ENCODE data around the gene MRPL11. TPM values are rescaled to one million over a fixed set of nuclear protein-coding genes. Genes with fewer than 3 reads are reported as not detected.

Gene MRPL11
- total and polyA plus RNA-seq, 8 donors = 18.8 to 66.8 (median 40.6) TPM

GRCh38 chr11:66477263-66478201, 38.9 kb upstream of the MRPL11 start:
- no peak overlapping the region for H3K27ac ChIP-seq
- H3K27me3 ChIP-seq = no peaks in the 10 kb centered on the region
- no peak overlapping the region for H3K4me3 ChIP-seq
- peaks cover 0 to 29% (median 21%) of the 10 kb centered on the region in 4 donors for H3K4me1 ChIP-seq
- intact Hi-C loops (cut with DNase I; ENCODE audit: low total_unique reads) = no loop called here
- TF ChIP-seq POLR2A (IDR thresholded peaks at IDR 0.05) (no peak), POLR2AphosphoS5 (IDR thresholded peaks at IDR 0.05) (no peak), EP300 (IDR thresholded peaks at IDR 0.05) (no peak), CTCF (IDR thresholded peaks at IDR 0.05) (no peak)
- WGBS, 5 donors = 86 to 92% (median 88%) methylated on average over 8 to 11 of the region's 11 CpGs
- peak in 1 of 2 donors; percentile 2 for DNase-seq
- H3K9me3 ChIP-seq = no peaks in the 10 kb centered on the region
- H3K36me3 ChIP-seq = peaks cover 19 to 47% (median 42%) of the 10 kb centered on the region in 4 donors

- H3K36me3 ChIP-seq = peaks cover 23 to 51% (median 46%) of the 10 kb centered on the region in 4 donors
These were observed 38.2 kb upstream of the MRPL11 start for GRCh38 chr11:66476841-66477251.

DNA sequence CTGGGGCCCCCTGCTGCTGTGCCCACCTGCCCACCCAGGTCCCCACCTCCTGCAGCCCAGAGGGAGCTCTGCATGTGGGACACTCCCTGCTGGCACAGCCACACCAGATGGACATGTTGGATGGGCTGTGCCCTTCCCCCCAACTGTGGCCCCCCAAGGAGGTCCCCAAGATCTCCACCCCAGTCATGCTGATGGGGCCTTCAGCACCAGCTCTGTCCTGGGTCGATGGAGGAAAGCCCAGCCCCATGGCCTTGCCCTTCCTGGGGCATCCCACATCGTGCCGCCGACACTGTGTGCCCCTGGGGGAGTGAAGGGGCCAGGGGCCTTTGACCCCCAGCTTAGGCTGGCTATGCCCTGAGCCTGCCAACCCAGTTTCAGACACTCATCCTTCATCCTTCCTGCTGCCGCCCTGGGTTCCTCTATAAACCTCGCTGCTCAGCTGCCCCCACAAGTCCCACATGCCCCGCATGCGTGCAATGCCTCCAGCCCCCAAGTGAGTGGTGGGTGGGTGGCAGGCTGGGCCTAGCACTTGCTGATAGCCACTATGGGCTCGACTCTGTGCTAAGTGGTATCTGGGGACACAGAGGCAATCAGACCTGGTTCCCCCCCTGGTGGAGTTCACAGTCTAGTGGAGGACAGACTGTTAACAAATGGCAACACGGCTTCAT, 37.7 kb upstream of the MRPL11 start:
- Histone ChIP-seq H3K9me3 (no peaks in the 10 kb centered on the region), H3K4me3 (no peak overlapping the region), H3K4me1 (peaks cover 0 to 26% (median 19%) of the 10 kb centered on the region in 4 donors), H3K27me3 (no peaks in the 10 kb centered on the region), H3K36me3 (peaks cover 23 to 56% (median 51%) of the 10 kb centered on the region in 4 donors), H3K27ac (no peak overlapping the region)
- peak in 1 of 2 donors; percentile 1 for DNase-seq
- 78 to 87% (median 81%) methylated on average over 7 to 10 of the region's 10 CpGs for WGBS, 5 donors
- TF ChIP-seq POLR2A (IDR thresholded peaks at IDR 0.05) (no peak), CTCF (IDR thresholded peaks at IDR 0.05) (no peak), EP300 (IDR thresholded peaks at IDR 0.05) (no peak), POLR2AphosphoS5 (IDR thresholded peaks at IDR 0.05) (no peak)
- intact Hi-C loops (cut with DNase I; ENCODE audit: low total_unique reads) = no loop called here

More at GRCh38 chr11:66476841-66477251, 38.2 kb upstream of the MRPL11 start:
- TF ChIP-seq POLR2A (IDR thresholded peaks at IDR 0.05) (no peak), CTCF (IDR thresholded peaks at IDR 0.05) (no peak), EP300 (IDR thresholded peaks at IDR 0.05) (no peak), POLR2AphosphoS5 (IDR thresholded peaks at IDR 0.05) (no peak)
- Histone ChIP-seq H3K27me3 (no peaks in the 10 kb centered on the region), H3K27ac (no peak overlapping the region), H3K9me3 (no peaks in the 10 kb centered on the region), H3K4me1 (peaks cover 0 to 29% (median 21%) of the 10 kb centered on the region in 4 donors), H3K4me3 (no peak overlapping the region)
- intact Hi-C loops (cut with DNase I; ENCODE audit: low total_unique reads) = no loop called here
- DNase-seq = peak in 1 of 2 donors; percentile 8
- 61 to 68% (median 65%) methylated on average over 8 to 9 of the region's 9 CpGs for WGBS, 5 donors
